ENCODE data around the gene RALGAPA1. TPM values are rescaled to one million over a fixed set of nuclear protein-coding genes. Genes with fewer than 3 reads are reported as not detected.

The RALGAPA1 gene
- total RNA-seq, 2 experiments from 2014 or later, result 27.6 to 36.5 TPM

GRCh38 chr14:35818346-35819115 is 9.4 kb upstream of the RALGAPA1 start:
- H3K4me2 ChIP-seq (ENCODE audit: low read length), result no peak overlapping the region
- no peaks in the 10 kb centered on the region for H3K36me3 ChIP-seq (ENCODE audit: insufficient read depth, low read length)
- CTCF ChIA-PET (ENCODE audit: unreplicated experiment), result interaction anchor here (2.5 kb wide), 1 partner anchor 8 kb away, joined by 13 read pairs; the partner anchor contains the start of gene BRMS1L
- no peaks in the 10 kb centered on the region for H3K4me1 ChIP-seq (ENCODE audit: insufficient read depth, low read length, poor library complexity, severe bottlenecking)
- no peaks in the 10 kb centered on the region for H3K79me2 ChIP-seq (ENCODE audit: insufficient read depth, low read depth, low read length)
- peak; percentile 41 for DNase-seq (ENCODE audit: low spot score)
- intact Hi-C loops (cut with micrococcal nuclease; ENCODE audit: unreplicated experiment), result no loop called here
- POLR2A ChIA-PET, result interaction anchor here (0.6 to 6.2 kb wide), 2 partner anchors 8 to 317 kb away, joined by 9 to 27 read pairs; partner anchors contain the start of gene BRMS1L
- no peaks in the 10 kb centered on the region for H3K9me3 ChIP-seq (ENCODE audit: low read length)
- BruUV-seq (replicated peaks), result no TSS peak
- no peak overlapping the region for H3K4me3 ChIP-seq (ENCODE audit: low read depth, low read length, poor library complexity, severe bottlenecking)
- H2AFZ ChIP-seq (ENCODE audit: low read length), result no peak overlapping the region
- no peak for TF ChIP-seq EZH2phosphoT487 (IDR thresholded peaks at IDR 0.05; ENCODE audit: borderline replicate concordance, low read depth, low read length)
- TF ChIP-seq CTCF (conservative IDR thresholded peaks at IDR 0.05; ENCODE audit: low read length), result peak; percentile 77
- H3K9me2 ChIP-seq (ENCODE audit: insufficient read depth, low read length), result no peaks in the 10 kb centered on the region
- no peak overlapping the region for H3K27ac ChIP-seq (ENCODE audit: low read depth, low read length, poor library complexity, severe bottlenecking)
- H4K20me1 ChIP-seq (ENCODE audit: insufficient read depth, low read length), result no peaks in the 10 kb centered on the region

- Histone ChIP-seq H3K9me3 (ENCODE audit: low read length) (no peaks in the 10 kb centered on the region), H3K36me3 (ENCODE audit: insufficient read depth, low read length) (no peaks in the 10 kb centered on the region), H2AFZ (ENCODE audit: low read length) (no peak overlapping the region), H3K27ac (ENCODE audit: low read depth, low read length, poor library complexity, severe bottlenecking) (no peak overlapping the region), H3K4me1 (ENCODE audit: insufficient read depth, low read length, poor library complexity, severe bottlenecking) (no peaks in the 10 kb centered on the region), H3K4me3 (ENCODE audit: low read depth, low read length, poor library complexity, severe bottlenecking) (no peak overlapping the region), H3K79me2 (ENCODE audit: insufficient read depth, low read depth, low read length) (no peaks in the 10 kb centered on the region), H3K9me2 (ENCODE audit: insufficient read depth, low read length) (no peaks in the 10 kb centered on the region), H4K20me1 (ENCODE audit: insufficient read depth, low read length) (no peaks in the 10 kb centered on the region), H3K4me2 (ENCODE audit: low read length) (no peak overlapping the region)
- CTCF ChIA-PET (ENCODE audit: unreplicated experiment), result no interaction called here
- peak; percentile 93 for TF ChIP-seq CTCF (conservative IDR thresholded peaks at IDR 0.05; ENCODE audit: low read length)
- no peak for TF ChIP-seq EZH2phosphoT487 (IDR thresholded peaks at IDR 0.05; ENCODE audit: borderline replicate concordance, low read depth, low read length)
- POLR2A ChIA-PET, result interaction anchor here (0.6 to 6.2 kb wide), 5 partner anchors 7 to 653 kb away, joined by 3 to 27 read pairs (median 3); partner anchors contain the start of gene BRMS1L
- intact Hi-C loops (cut with micrococcal nuclease; ENCODE audit: unreplicated experiment), result loop anchor here (5.0 kb wide), 1 partner anchor 377 kb away; no protein-coding TSS in a partner anchor
- BruUV-seq (replicated peaks), result no TSS peak
- DNase-seq (ENCODE audit: low spot score), result peak; percentile 72
These were observed 5.4 kb upstream of the RALGAPA1 start for GRCh38 chr14:35814371-35815005.
